ENCODE results near the gene PLCB3. TPM values are rescaled to one million over a fixed set of nuclear protein-coding genes. Genes with fewer than 3 reads are reported as not detected.
A peak's percentile ranks its signal among the peaks of the same experiment; 100 is the strongest.

Gene PLCB3
- total RNA-seq, 2 donors from 2014 or later: 86.9 to 108 TPM

DNA sequence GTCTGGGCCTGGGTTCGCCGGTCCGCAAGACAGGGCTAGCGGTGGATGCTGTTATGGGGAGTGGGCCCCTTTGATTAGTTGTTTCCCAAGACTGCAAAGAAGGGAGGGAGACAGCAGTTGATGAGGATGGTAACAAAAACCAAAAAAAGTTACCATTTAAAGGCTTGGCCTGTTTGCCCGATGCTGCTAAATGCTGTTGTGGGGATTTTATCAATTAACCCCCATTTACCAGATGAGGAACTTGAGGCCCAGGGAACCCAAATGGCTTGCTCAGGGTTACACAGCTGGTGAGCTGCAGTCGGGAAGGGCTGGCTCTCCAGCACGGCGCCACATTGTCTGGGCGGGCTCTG, 28.7 kb upstream of the PLCB3 start:
- DNase-seq: no peak

DNA sequence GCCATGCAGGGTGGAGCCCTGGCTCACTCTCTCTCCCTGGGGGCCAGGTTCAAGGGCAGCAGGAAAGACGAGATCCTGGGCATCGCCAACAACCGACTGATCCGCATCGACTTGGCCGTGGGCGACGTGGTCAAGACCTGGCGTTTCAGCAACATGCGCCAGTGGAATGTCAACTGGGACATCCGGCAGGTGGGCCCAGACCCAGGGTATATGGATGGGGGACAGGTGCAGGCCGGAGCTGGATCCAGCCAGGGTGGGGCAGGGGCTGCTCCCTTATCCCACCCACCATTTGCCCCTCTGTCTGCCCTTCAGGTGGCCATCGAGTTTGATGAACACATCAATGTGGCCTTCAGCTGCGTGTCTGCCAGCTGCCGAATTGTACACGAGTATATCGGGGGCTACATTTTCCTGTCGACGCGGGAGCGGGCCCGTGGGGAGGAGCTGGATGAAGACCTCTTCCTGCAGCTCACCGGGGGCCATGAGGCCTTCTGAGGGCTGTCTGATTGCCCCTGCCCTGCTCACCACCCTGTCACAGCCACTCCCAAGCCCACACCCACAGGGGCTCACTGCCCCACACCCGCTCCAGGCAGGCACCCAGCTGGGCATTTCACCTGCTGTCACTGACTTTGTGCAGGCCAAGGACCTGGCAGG, 28.2 kb upstream of the PLCB3 start:
- no peaks in the 10 kb centered on the region for H3K9me3 ChIP-seq
- no peak overlapping the region for H3K27ac ChIP-seq
- peak overlapping the region in 1 of 2 donors; percentile 34 for H3K9ac ChIP-seq (ENCODE audit: low read depth in 2 of 2, low read length in 2 of 2)
- H3K4me1 ChIP-seq: peaks cover 15% of the 10 kb centered on the region
- no peaks in the 10 kb centered on the region for H3K36me3 ChIP-seq
- DNase-seq: peak; percentile 40
- H3K27me3 ChIP-seq: no peaks in the 10 kb centered on the region
- intact Hi-C loops (cut with DNase I): no loop called here
- TF ChIP-seq, protein P1, sequence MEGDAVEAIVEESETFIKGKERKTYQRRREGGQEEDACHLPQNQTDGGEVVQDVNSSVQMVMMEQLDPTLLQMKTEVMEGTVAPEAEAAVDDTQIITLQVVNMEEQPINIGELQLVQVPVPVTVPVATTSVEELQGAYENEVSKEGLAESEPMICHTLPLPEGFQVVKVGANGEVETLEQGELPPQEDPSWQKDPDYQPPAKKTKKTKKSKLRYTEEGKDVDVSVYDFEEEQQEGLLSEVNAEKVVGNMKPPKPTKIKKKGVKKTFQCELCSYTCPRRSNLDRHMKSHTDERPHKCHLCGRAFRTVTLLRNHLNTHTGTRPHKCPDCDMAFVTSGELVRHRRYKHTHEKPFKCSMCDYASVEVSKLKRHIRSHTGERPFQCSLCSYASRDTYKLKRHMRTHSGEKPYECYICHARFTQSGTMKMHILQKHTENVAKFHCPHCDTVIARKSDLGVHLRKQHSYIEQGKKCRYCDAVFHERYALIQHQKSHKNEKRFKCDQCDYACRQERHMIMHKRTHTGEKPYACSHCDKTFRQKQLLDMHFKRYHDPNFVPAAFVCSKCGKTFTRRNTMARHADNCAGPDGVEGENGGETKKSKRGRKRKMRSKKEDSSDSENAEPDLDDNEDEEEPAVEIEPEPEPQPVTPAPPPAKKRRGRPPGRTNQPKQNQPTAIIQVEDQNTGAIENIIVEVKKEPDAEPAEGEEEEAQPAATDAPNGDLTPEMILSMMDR (IDR thresholded peaks at IDR 0.05): no peak
- no peak overlapping the region for H3K4me3 ChIP-seq

More for the DNA sequence above, 28.7 kb upstream of the PLCB3 start:
- Histone ChIP-seq H3K9ac (ENCODE audit: low read depth in 2 of 2, low read length in 2 of 2) (no peak overlapping the region), H3K9me3 (no peaks in the 10 kb centered on the region), H3K4me3 (no peak overlapping the region), H3K27me3 (no peaks in the 10 kb centered on the region), H3K36me3 (no peaks in the 10 kb centered on the region), H3K4me1 (peaks cover 12% of the 10 kb centered on the region), H3K27ac (no peak overlapping the region)
- TF ChIP-seq, protein P1 (IDR thresholded peaks at IDR 0.05): no peak
- intact Hi-C loops (cut with DNase I): no loop called here

DNA sequence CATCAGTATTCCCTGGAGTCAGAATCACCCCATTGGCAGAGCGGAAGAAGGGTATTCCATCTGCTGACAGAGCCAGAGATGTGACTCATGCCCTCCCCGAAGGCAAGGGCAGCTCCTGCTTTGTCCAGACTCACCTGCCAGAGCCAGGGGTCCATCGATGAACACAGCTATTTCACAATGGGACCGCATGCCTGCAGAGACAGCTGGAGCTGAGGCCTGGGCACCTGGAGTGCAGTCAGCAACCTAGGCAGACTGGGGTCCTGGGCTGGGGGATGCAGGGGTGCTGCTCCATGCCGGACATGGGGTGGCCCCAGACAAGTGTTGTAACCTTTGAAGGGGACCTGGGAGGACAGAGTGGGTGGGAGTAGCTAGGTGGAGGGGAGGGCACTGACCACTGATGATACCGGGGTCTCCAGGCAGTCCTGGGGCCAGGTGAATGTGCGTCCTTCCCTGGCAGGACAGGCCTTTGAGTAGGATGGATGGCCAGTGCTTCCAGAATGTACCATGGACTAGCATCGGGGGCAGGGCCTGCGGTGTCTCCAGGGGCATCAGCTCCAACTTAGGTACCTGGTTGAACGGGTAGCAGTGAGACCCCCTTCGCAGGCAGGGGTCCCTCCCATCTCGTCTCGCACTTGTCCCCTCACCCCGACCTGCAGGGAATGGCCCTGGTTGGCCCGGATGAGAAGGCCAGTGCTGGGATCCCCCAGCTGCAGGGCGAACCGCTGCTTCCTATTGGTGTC, 27.0 kb upstream of the PLCB3 start:
- Histone ChIP-seq H3K9ac (ENCODE audit: low read depth in 2 of 2, low read length in 2 of 2) (peak overlapping the region in 1 of 2 donors; percentile 28), H3K4me1 (peaks cover 16% of the 10 kb centered on the region), H3K27ac (no peak overlapping the region), H3K36me3 (no peaks in the 10 kb centered on the region), H3K27me3 (no peaks in the 10 kb centered on the region), H3K9me3 (no peaks in the 10 kb centered on the region), H3K4me3 (no peak overlapping the region)
- TF ChIP-seq, protein P1 (IDR thresholded peaks at IDR 0.05): no peak
- no peak for DNase-seq
- intact Hi-C loops (cut with DNase I): no loop called here

DNA sequence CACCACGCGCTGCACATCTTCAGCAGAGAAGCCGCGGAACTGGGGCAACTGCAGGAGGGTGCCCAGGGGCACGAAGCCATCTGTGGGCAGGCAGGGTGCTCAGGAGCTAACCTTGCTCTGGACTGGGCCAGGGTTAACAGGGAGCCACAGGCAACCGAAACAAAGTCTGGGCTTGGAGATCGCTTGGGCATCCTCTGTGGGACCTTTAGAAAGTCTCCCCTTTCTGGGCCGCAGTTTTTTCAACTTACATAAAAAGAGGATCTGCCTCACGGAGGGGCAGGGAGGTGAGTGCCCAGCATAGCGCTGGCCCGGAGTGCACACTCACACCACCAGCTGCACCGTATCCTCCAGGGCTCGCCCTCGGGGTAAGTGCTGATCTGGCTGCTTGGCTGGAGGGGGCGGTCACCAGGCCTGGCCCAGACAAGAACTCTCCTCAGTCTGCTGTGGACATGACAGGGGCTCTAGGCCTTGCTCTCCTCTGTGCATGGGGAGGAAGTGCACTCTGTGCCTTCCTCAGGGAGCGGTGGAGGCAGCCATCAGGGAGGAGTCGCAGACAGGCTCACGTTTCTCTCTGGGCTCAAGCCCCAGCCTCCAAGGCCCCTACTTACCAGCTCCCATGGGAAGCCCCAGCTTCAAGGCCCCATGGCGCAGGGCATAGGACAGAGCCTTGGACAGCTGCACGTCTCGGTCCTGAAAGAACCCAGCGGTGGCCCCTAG, 26.3 kb upstream of the PLCB3 start:
- TF ChIP-seq, protein P1 (IDR thresholded peaks at IDR 0.05): no peak
- no peaks in the 10 kb centered on the region for H3K9me3 ChIP-seq
- peak overlapping the region; percentile 83 for H3K27ac ChIP-seq
- H3K4me1 ChIP-seq: peaks cover 21% of the 10 kb centered on the region
- H3K36me3 ChIP-seq: no peaks in the 10 kb centered on the region
- H3K4me3 ChIP-seq: peak overlapping the region; percentile 60
- H3K27me3 ChIP-seq: no peaks in the 10 kb centered on the region
- no peak for DNase-seq
- intact Hi-C loops (cut with DNase I): no loop called here
- H3K9ac ChIP-seq (ENCODE audit: low read depth in 2 of 2, low read length in 2 of 2): peak overlapping the region; percentile 97 to 99

DNA sequence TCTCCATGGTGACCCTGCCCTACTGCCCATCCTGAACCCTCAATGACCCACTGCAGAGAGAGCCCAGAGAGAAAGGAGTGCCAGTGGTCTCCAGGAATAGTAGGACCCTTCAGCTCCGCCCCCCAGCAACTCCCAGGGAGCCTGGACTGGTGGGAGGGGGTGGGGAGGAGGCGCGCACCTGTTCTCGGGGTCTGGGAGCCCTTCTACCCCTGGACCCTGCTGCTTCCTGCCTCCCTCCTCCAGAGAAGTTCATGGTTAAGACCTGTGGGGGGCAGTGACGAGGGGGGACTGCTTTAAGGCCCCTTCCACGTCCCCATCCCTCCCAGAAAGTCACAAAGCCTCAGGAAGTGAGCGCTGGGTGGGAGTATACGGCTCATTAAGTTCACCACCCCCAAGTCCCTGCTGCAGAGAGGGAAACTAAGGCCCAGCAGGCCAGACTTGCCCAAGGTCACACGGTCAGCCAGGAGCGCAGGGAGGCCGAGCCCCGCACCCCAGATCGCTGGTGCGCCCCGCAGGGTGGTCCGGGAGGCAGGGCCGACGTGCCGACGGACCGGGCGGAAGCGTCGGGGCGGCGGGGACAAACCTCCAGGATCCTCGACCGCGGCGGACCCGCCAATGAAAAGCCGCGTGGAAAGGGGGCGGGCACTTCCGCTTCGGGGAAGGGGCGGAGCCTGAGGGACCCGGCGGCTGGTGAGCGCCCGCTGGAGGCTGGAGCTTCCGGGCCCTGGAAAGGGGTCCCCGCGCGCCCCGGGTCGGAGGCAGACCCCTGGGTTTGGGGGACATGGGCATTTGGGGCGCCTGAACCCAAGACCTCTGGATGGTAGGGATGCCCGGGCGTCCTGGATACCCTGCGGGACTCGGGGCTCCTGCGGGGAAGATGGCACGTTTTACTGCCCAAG, 25.5 kb upstream of the PLCB3 start, which contains the start of the genes NUDT22 and TRPT1:
Gene NUDT22, plus strand, starts transcription at position 667 of the 899 bp plus-strand sequence. CDS start 379 bp downstream, outside the sequence.
Gene TRPT1, minus strand, starts transcription at position 579 of the 899 bp plus-strand sequence. Its CDS starts 326 bp downstream, at position 253.
- peak within 1 kb of the TSS; percentile 83 for H3K27ac ChIP-seq
- no peaks in the 10 kb centered on the region for H3K9me3 ChIP-seq
- peaks cover 21% of the 10 kb centered on the region for H3K4me1 ChIP-seq
- peak; percentile 96 for DNase-seq
- intact Hi-C loops (cut with DNase I): no loop called here
- peak within 1 kb of the TSS; percentile 97 to 99 for H3K9ac ChIP-seq (ENCODE audit: low read depth in 2 of 2, low read length in 2 of 2)
- no peaks in the 10 kb centered on the region for H3K36me3 ChIP-seq
- TF ChIP-seq, protein P1 (IDR thresholded peaks at IDR 0.05): no peak
- H3K4me3 ChIP-seq: peak within 1 kb of the TSS; percentile 60
- H3K27me3 ChIP-seq: no peaks in the 10 kb centered on the region
